GOT3 (cell line): ENCODE results near the gene PARD6A.

Experiments
- DNase-seq: peaks from one replicate; lab custom pipeline; 2025; ENCODE audit warnings: mixed read lengths; lab: John Stamatoyannopoulos, UW

The PARD6A gene

DNA sequence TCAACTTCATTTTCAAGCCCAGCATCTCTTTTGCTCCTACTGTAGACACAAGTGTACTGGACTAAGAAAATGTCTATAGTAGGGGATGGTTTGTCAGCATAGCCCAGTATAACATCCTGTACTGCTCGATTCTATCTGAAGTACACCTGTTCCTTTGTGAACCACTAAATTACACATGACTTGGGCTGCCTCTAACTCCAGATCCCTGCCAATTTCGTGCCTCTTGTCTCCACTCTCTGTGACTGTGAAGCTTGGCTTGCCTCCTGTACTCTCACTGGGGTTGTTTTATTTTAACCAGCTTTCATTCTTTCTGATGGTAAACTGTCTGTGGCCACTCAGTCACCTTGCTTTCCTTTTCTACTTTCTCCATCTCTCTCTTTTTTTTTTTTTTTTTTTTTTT, 33.9 kb downstream of the PARD6A start:
- no peak for DNase-seq

DNA sequence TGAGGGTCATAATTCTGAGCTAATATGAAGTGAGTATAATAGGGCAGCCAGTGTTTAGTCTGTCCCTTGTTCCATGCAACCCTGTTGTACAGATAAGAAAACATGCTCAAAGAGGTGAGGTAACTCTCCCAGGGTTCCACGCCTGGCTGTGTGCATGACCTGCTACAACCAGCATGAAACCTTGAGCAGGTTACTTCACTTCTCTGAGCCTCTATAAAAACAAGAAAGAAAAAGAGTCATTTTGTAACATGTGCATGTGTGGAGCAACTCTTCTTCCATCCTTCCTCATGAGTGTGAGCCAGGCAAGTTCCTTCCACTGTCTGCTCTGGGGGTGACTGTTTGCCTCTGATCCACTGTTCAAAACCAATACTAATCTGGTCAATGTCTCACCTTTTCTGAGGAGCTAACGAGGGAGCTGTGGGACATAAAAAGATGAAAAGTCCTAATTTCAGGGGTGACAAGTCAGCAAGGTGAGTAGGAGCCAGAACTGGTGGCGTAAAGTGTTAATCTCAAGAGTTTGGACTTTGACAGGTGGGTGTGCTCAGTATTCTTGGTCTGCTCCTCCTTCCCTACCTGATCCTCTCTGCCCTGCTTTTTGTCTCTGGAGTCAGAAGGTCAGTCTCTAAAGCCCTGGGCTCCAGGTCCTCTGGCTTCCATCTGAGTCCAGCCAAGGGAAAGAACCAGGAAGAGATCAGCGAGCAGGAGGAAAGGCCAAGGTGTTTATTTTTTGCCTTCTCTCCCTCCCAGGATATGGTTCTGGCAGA, 36.8 kb downstream of the PARD6A start:
- DNase-seq, result no peak

DNA sequence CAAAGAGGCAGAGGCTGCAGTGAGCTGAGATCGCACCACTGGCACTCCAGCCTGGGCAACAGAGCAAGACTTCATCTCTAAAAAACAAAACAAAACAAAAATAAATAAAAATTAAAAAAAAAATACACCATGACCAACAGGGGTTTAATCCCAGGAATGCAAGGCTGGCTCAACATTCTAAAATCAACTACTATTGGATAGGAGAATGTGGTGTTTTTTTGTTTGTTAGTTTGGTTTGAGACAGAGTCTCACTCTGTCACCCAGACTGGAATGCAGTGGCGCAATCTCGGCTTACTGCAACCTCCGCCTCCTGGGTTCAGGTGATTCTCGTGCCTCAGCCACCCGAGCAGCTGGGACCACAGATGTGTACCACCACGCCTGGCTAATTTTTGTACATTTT, 38.5 kb downstream of the PARD6A start:
- DNase-seq, result no peak

DNA sequence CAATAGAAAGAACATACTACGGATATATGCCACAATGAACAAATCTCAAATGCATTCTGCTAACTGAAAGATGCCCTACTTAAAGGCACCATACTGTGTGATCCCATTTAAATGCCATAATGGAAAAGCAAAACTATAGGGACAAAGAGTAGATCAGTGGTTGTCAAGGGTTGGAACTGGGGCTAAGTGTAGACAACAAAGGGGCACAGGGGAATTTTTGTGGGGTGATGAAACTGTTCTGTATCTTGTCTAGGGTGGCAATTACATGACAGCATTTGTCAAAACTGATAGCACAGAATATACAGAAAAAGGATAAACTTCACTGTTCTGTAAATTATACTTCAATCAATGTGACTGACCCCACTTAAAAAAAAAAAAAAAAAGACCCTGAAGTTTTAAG, 40.7 kb downstream of the PARD6A start:
- DNase-seq, result no peak

DNA sequence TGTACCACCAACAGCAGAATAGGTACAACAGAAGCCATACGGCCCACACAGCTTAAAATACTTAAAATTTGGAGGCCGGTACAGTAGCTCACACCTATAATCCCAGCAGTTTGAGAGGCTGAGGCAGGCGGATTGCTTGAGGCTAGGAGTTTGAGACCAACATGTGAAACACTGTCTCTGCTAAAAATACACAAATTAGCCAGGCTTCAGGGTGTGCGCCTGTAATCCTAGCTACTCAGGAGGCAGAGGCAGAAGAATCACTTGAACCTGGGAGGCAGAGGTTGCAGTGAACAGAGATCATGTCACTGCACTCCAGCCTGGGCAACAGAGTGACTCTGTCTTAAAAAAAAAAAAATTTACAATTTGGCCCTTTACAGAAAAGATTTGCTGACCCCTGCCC, 41.4 kb downstream of the PARD6A start:
- no peak for DNase-seq

DNA sequence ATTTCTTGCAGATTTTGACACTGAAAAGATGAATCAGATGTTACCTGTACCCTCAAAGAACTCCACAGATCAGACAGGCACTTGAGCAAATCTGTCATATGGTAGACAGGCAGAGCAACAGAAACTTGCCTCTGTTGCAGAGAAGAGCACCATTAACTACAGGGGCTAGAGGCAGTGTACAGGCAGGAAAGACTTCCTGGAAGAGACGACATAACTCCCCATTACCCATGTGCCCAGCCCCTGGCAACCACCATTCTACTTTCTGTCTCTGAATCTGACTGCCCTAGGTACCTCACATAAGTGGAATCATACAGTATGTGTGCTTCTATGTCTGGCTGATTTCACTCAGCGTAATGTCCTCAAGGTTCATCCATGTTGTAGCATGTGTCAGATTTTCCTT, 42.9 kb downstream of the PARD6A start:
- DNase-seq, result no peak

DNA sequence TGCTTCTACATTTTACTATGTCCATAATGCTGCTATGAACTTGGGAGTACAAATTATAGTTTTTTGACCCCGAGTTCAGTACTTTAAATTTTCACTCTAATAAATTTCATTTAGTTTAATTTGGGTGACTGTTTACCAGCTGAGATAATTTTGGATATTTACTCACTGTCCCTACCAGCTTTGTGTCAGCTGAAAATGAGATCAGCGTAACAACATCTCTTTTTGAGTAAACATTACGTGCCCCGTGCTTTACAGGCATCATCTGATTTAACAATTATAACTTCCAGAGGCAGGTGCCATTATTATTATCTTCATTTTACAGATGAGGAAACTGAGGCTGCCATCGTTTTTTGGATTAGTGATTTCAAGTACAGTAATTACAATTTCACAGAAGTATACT, 43.4 kb downstream of the PARD6A start:
- no peak for DNase-seq

DNA sequence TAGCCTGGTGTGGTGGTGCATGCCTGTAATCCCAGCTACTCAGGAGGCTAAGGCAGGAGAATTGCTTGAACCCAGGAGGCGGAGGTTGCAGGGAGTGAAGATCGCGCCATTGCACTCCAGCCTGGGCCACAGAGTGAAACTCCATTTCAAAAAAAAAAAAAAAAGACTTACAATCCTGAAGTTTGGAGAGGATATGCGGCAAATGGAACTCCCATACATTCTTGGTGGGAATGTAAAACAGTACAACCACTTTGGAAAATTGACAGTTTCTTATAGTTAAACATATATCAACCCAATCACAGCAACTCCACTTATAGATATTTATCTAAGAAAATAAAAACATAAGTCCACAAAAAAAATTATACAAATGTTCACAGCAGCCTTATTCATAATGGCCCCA, 46.5 kb downstream of the PARD6A start:
- DNase-seq, result no peak

DNA sequence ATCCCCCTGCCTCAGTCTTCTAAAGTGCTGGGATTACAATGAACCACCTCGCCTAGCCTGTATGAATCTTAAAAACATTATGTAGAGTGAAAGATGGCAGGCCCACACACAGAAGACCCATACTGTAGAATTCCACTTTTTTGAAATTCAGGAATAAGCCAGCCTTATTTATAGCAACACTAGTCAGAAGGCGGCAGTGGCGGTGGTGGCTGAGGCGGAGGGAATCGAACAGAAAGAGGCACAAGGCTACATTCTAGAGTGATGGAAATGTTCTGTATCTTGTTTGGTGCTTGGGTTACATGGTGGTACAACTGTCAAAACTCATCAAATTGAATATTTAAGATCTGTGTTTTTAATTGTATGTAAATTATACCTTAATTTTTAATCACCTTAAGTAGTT, 47.0 kb downstream of the PARD6A start:
- no peak for DNase-seq

DNA sequence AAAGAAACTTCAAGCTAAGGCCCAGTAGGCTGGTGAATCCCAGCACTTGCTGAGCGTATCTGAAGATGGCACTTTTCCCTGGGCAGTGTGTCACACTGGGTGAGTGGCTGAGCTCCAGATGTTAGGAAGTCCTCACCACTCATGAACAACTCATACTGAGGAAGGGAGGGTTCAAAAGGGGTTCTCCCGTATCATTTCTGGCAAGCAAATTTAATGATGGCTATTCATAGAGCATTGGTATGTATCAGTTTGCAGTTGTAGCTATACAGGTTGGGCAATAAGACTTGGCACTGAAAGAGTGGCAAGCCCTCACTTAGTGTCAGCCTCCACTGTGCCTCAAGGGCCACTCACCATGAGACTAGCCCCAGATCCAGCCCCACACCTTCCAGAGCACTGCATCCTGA, 47.6 kb downstream of the PARD6A start:
- DNase-seq, result no peak

DNA sequence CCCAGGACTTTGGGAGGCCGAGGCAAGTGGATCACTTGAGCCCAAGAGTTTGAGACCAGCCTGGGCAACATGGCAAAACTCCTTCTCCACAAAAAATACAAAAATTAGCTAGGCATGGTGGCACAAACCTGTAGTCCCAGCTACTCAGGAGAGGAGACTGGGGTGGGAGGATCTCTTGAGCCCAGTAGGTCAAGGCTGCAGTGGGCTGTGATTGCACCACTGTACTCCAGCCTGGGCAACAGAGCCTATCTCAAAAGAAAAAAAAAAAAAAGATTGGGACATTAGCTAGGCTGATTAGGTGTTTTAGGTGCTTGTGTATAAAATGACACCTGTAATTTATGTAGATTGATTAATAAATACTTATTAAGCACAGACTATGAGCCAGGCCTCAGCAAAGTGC, 48.3 kb downstream of the PARD6A start:
- DNase-seq, result no peak

DNA sequence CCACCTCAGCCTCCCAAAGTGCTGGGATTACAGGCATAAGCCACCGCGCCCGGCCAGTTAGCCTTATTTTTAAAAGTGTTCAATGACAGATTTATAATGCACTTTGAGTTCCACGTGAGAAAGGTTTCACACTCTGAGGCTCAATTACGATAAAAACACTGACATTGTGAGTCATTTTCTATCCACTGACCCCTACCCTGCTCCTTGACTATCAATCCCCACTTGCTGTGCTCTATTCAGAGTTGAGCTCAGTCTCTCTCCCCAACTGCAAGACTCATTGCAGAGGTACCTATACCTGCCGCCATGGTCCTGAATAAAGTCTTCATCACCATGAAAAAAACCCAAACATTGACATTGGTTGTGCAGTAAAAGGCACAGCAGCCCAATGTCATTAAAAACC, 49.8 kb downstream of the PARD6A start:
- DNase-seq, result no peak
